ENCODE data around the gene HSPB6.

HSPB6 gene

GRCh38 chr19:35734273-35734672 lies 22.6 kb downstream of the HSPB6 start:
- H3K27ac ChIP-seq: no peak overlapping the region

GRCh38 chr19:35733180-35734125 lies 23.4 kb downstream of the HSPB6 start:
- H3K27ac ChIP-seq: no peak overlapping the region
- TF ChIP-seq, protein P1, sequence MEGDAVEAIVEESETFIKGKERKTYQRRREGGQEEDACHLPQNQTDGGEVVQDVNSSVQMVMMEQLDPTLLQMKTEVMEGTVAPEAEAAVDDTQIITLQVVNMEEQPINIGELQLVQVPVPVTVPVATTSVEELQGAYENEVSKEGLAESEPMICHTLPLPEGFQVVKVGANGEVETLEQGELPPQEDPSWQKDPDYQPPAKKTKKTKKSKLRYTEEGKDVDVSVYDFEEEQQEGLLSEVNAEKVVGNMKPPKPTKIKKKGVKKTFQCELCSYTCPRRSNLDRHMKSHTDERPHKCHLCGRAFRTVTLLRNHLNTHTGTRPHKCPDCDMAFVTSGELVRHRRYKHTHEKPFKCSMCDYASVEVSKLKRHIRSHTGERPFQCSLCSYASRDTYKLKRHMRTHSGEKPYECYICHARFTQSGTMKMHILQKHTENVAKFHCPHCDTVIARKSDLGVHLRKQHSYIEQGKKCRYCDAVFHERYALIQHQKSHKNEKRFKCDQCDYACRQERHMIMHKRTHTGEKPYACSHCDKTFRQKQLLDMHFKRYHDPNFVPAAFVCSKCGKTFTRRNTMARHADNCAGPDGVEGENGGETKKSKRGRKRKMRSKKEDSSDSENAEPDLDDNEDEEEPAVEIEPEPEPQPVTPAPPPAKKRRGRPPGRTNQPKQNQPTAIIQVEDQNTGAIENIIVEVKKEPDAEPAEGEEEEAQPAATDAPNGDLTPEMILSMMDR (conservative IDR thresholded peaks at IDR 0.05): no peak

More at GRCh38 chr19:35734273-35734672, 22.6 kb downstream of the HSPB6 start:
- TF ChIP-seq, protein P1 (conservative IDR thresholded peaks at IDR 0.05): no peak

GRCh38 chr19:35732540-35733179 lies 24.2 kb downstream of the HSPB6 start:
- no peak overlapping the region for H3K27ac ChIP-seq
- TF ChIP-seq, protein P1 (conservative IDR thresholded peaks at IDR 0.05): no peak

DNA sequence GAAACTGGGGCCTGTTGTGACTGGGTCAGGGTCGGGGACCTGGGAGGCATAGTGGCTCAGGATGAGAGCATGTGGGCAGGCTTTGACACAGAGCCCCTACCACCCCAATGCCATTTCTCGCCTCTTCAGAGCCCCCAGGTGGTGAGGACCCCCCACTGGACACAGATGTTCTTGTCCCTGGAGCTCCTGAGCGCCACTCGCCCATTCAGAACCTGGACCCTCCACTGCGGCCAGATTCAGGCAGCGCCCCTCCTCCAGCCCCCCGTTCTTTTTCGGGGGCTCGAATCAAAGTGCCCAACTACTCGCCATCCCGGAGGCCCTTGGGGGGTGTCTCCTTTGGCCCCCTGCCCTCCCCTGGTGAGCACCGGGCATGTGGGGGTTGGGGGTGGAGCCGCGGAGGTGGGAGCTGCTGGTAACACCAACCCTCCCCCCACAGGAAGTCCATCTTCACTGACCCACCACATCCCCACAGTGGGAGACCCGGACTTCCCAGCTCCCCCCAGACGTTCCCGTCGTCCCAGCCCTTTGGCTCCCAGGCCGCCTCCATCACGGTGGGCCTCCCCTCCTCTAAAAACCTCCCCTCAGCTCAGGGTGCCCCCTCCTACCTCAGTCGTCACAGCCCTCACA lies 24.9 kb downstream of the HSPB6 start:
- TF ChIP-seq, protein P1 (conservative IDR thresholded peaks at IDR 0.05): no peak
- no peak overlapping the region for H3K27ac ChIP-seq

GRCh38 chr19:35731353-35731752 lies 25.5 kb downstream of the HSPB6 start:
- TF ChIP-seq, protein P1 (conservative IDR thresholded peaks at IDR 0.05): no peak
- H3K27ac ChIP-seq: no peak overlapping the region

- H3K27ac ChIP-seq: no peak overlapping the region
- TF ChIP-seq, protein P1 (conservative IDR thresholded peaks at IDR 0.05): no peak
Observed at GRCh38 chr19:35730326-35730725, 26.5 kb downstream of the HSPB6 start.

DNA sequence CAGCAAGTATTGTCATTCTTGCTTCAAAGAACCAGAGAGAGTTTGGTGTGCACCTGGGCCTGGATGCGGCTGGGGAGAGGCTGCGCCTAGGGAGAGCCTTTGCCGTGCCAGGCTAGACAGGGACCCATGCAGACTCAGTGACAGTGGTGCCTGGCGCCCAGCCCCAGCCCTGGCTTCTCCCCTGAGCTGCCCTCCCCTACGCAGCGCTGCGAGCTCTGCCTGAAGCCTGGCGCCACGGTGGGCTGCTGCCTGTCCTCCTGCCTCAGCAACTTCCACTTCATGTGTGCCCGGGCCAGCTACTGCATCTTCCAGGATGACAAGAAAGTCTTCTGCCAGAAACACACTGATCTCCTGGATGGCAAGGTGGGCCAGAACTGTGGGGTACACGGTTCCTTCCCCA lies 27.1 kb downstream of the HSPB6 start:
- no peak overlapping the region for H3K27ac ChIP-seq
- TF ChIP-seq, protein P1 (conservative IDR thresholded peaks at IDR 0.05): no peak

All from VCaP (cell line).